ENCODE results near the gene TSPAN9.

TSPAN9 gene

GRCh38 chr12:3033539-3033867, 43.7 kb upstream of the TSPAN9 start:
- Mint-ChIP-seq H3K4me3 (peak overlapping the region in 2 of 3 experiments; percentile 32 to 59), H3K4me1 (peaks cover 60% of the 10 kb centered on the region), H3K27me3 (ENCODE audit: low read depth) (peaks cover 3% of the 10 kb centered on the region), H3K36me3 (ENCODE audit: low read depth) (peaks cover 5% of the 10 kb centered on the region), H3K9me3 (no peaks in the 10 kb centered on the region), H3K27ac (peak overlapping the region; percentile 81 to 94 (median 86))
- no peak for TF ChIP-seq CTCF (IDR thresholded peaks at IDR 0.05; ENCODE audit: unreplicated experiment in 3 of 3)

- peak overlapping the region; percentile 81 to 94 (median 86) for H3K27ac Mint-ChIP-seq
- H3K36me3 Mint-ChIP-seq (ENCODE audit: low read depth), result peaks cover 5% of the 10 kb centered on the region
- H3K4me3 Mint-ChIP-seq, result peak overlapping the region; percentile 11 to 59 (median 28)
- TF ChIP-seq CTCF (IDR thresholded peaks at IDR 0.05; ENCODE audit: unreplicated experiment in 3 of 3), result peak; percentile 66 to 76 (median 74)
- H3K4me1 Mint-ChIP-seq, result peaks cover 65% of the 10 kb centered on the region
- peaks cover 3% of the 10 kb centered on the region for H3K27me3 Mint-ChIP-seq (ENCODE audit: low read depth)
- H3K9me3 Mint-ChIP-seq, result no peaks in the 10 kb centered on the region
These were observed 43.0 kb upstream of the TSPAN9 start for GRCh38 chr12:3034067-3034750.

GRCh38 chr12:3035171-3035570, 42.0 kb upstream of the TSPAN9 start:
- H3K4me3 Mint-ChIP-seq, result no peak overlapping the region
- peaks cover 58% of the 10 kb centered on the region for H3K4me1 Mint-ChIP-seq
- no peak overlapping the region for H3K27ac Mint-ChIP-seq
- no peaks in the 10 kb centered on the region for H3K36me3 Mint-ChIP-seq (ENCODE audit: low read depth)
- TF ChIP-seq CTCF (IDR thresholded peaks at IDR 0.05; ENCODE audit: unreplicated experiment in 3 of 3), result no peak
- H3K9me3 Mint-ChIP-seq, result no peaks in the 10 kb centered on the region
- peaks cover 3% of the 10 kb centered on the region for H3K27me3 Mint-ChIP-seq (ENCODE audit: low read depth)

- no peak overlapping the region for H3K4me3 Mint-ChIP-seq
- no peaks in the 10 kb centered on the region for H3K36me3 Mint-ChIP-seq (ENCODE audit: low read depth)
- no peaks in the 10 kb centered on the region for H3K9me3 Mint-ChIP-seq
- H3K4me1 Mint-ChIP-seq, result peaks cover 49% of the 10 kb centered on the region
- H3K27ac Mint-ChIP-seq, result peak overlapping the region; percentile 20 to 45 (median 37)
- no peaks in the 10 kb centered on the region for H3K27me3 Mint-ChIP-seq (ENCODE audit: low read depth)
- peak; percentile 52 to 58 (median 57) for TF ChIP-seq CTCF (IDR thresholded peaks at IDR 0.05; ENCODE audit: unreplicated experiment in 3 of 3)
These were observed 41.1 kb upstream of the TSPAN9 start for GRCh38 chr12:3035815-3036702.

- H3K4me1 Mint-ChIP-seq, result peaks cover 46% of the 10 kb centered on the region
- peaks cover 4% of the 10 kb centered on the region for H3K36me3 Mint-ChIP-seq (ENCODE audit: low read depth)
- no peaks in the 10 kb centered on the region for H3K9me3 Mint-ChIP-seq
- H3K27me3 Mint-ChIP-seq (ENCODE audit: low read depth), result no peaks in the 10 kb centered on the region
- H3K4me3 Mint-ChIP-seq, result no peak overlapping the region
- no peak overlapping the region for H3K27ac Mint-ChIP-seq
- TF ChIP-seq CTCF (IDR thresholded peaks at IDR 0.05; ENCODE audit: unreplicated experiment in 3 of 3), result no peak
These were observed 40.1 kb upstream of the TSPAN9 start for GRCh38 chr12:3036901-3037600.
